ENCODE data around the gene TM4SF1.

Gene TM4SF1

GRCh38 chr3:149396476-149396875 lies 19.0 kb upstream of the TM4SF1 start:
- Histone ChIP-seq H3K4me1 (ENCODE audit: control insufficient read depth in 2 of 2, insufficient read depth in 2 of 2, low read length in 2 of 2) (peaks cover 0 to 6% of the 10 kb centered on the region in 2 donors), H3K36me3 (ENCODE audit: control insufficient read depth in 2 of 2, insufficient read depth in 2 of 2, low read length in 2 of 2) (no peaks in the 10 kb centered on the region), H3K4me3 (ENCODE audit: low read length in 2 of 2) (no peak overlapping the region), H3K27ac (ENCODE audit: low read depth in 2 of 2, low read length in 2 of 2) (no peak overlapping the region), H3K9me3 (ENCODE audit: control insufficient read depth in 2 of 2, low read length in 2 of 2) (no peaks in the 10 kb centered on the region), H3K9ac (ENCODE audit: low read depth in 1 of 2, low read length in 2 of 2) (no peak overlapping the region), H3K27me3 (ENCODE audit: control insufficient read depth in 2 of 2, insufficient read depth in 2 of 2, low read length in 2 of 2) (no peaks in the 10 kb centered on the region)

- Histone ChIP-seq H3K27me3 (ENCODE audit: control insufficient read depth in 2 of 2, insufficient read depth in 2 of 2, low read length in 2 of 2) (no peaks in the 10 kb centered on the region), H3K4me3 (ENCODE audit: low read length in 2 of 2) (no peak overlapping the region), H3K9ac (ENCODE audit: low read depth in 1 of 2, low read length in 2 of 2) (no peak overlapping the region), H3K36me3 (ENCODE audit: control insufficient read depth in 2 of 2, insufficient read depth in 2 of 2, low read length in 2 of 2) (no peaks in the 10 kb centered on the region), H3K9me3 (ENCODE audit: control insufficient read depth in 2 of 2, low read length in 2 of 2) (no peaks in the 10 kb centered on the region), H3K27ac (ENCODE audit: low read depth in 2 of 2, low read length in 2 of 2) (no peak overlapping the region), H3K4me1 (ENCODE audit: control insufficient read depth in 2 of 2, insufficient read depth in 2 of 2, low read length in 2 of 2) (no peaks in the 10 kb centered on the region)
These were observed 17.9 kb upstream of the TM4SF1 start for GRCh38 chr3:149395107-149396089.

GRCh38 chr3:149393345-149394160 lies 16.1 kb upstream of the TM4SF1 start:
- Histone ChIP-seq H3K36me3 (ENCODE audit: control insufficient read depth in 2 of 2, insufficient read depth in 2 of 2, low read length in 2 of 2) (no peaks in the 10 kb centered on the region), H3K9ac (ENCODE audit: low read depth in 1 of 2, low read length in 2 of 2) (no peak overlapping the region), H3K9me3 (ENCODE audit: control insufficient read depth in 2 of 2, low read length in 2 of 2) (no peaks in the 10 kb centered on the region), H3K4me3 (ENCODE audit: low read length in 2 of 2) (no peak overlapping the region), H3K4me1 (ENCODE audit: control insufficient read depth in 2 of 2, insufficient read depth in 2 of 2, low read length in 2 of 2) (peaks cover 0 to under 1% of the 10 kb centered on the region in 2 donors), H3K27me3 (ENCODE audit: control insufficient read depth in 2 of 2, insufficient read depth in 2 of 2, low read length in 2 of 2) (no peaks in the 10 kb centered on the region), H3K27ac (ENCODE audit: low read depth in 2 of 2, low read length in 2 of 2) (no peak overlapping the region)

GRCh38 chr3:149391960-149392359 lies 14.5 kb upstream of the TM4SF1 start:
- Histone ChIP-seq H3K9me3 (ENCODE audit: control insufficient read depth in 2 of 2, low read length in 2 of 2) (no peaks in the 10 kb centered on the region), H3K27ac (ENCODE audit: low read depth in 2 of 2, low read length in 2 of 2) (no peak overlapping the region), H3K36me3 (ENCODE audit: control insufficient read depth in 2 of 2, insufficient read depth in 2 of 2, low read length in 2 of 2) (no peaks in the 10 kb centered on the region), H3K4me3 (ENCODE audit: low read length in 2 of 2) (no peak overlapping the region), H3K4me1 (ENCODE audit: control insufficient read depth in 2 of 2, insufficient read depth in 2 of 2, low read length in 2 of 2) (peaks cover 0 to 2% of the 10 kb centered on the region in 2 donors), H3K9ac (ENCODE audit: low read depth in 1 of 2, low read length in 2 of 2) (no peak overlapping the region), H3K27me3 (ENCODE audit: control insufficient read depth in 2 of 2, insufficient read depth in 2 of 2, low read length in 2 of 2) (no peaks in the 10 kb centered on the region)

- Histone ChIP-seq H3K9ac (ENCODE audit: low read depth in 1 of 2, low read length in 2 of 2) (no peak overlapping the region), H3K9me3 (ENCODE audit: control insufficient read depth in 2 of 2, low read length in 2 of 2) (no peaks in the 10 kb centered on the region), H3K4me1 (ENCODE audit: control insufficient read depth in 2 of 2, insufficient read depth in 2 of 2, low read length in 2 of 2) (peaks cover 0 to 12% of the 10 kb centered on the region in 2 donors), H3K27me3 (ENCODE audit: control insufficient read depth in 2 of 2, insufficient read depth in 2 of 2, low read length in 2 of 2) (no peaks in the 10 kb centered on the region), H3K27ac (ENCODE audit: low read depth in 2 of 2, low read length in 2 of 2) (peak overlapping the region in 1 of 2 donors; percentile 1), H3K36me3 (ENCODE audit: control insufficient read depth in 2 of 2, insufficient read depth in 2 of 2, low read length in 2 of 2) (no peaks in the 10 kb centered on the region), H3K4me3 (ENCODE audit: low read length in 2 of 2) (no peak overlapping the region)
These were observed 13.3 kb upstream of the TM4SF1 start for GRCh38 chr3:149390772-149391212.

- H3K27me3 ChIP-seq (ENCODE audit: control insufficient read depth in 2 of 2, insufficient read depth in 2 of 2, low read length in 2 of 2) = no peaks in the 10 kb centered on the region
- no peak overlapping the region for H3K9ac ChIP-seq (ENCODE audit: low read depth in 1 of 2, low read length in 2 of 2)
- no peak overlapping the region for H3K27ac ChIP-seq (ENCODE audit: low read depth in 2 of 2, low read length in 2 of 2)
- H3K4me3 ChIP-seq (ENCODE audit: low read length in 2 of 2) = no peak overlapping the region
- H3K4me1 ChIP-seq (ENCODE audit: control insufficient read depth in 2 of 2, insufficient read depth in 2 of 2, low read length in 2 of 2) = peaks cover 0 to 12% of the 10 kb centered on the region in 2 donors
- no peaks in the 10 kb centered on the region for H3K36me3 ChIP-seq (ENCODE audit: control insufficient read depth in 2 of 2, insufficient read depth in 2 of 2, low read length in 2 of 2)
- H3K9me3 ChIP-seq (ENCODE audit: control insufficient read depth in 2 of 2, low read length in 2 of 2) = no peaks in the 10 kb centered on the region
These were observed 12.8 kb upstream of the TM4SF1 start for GRCh38 chr3:149390294-149390693.

- no peaks in the 10 kb centered on the region for H3K9me3 ChIP-seq (ENCODE audit: control insufficient read depth in 2 of 2, low read length in 2 of 2)
- peaks cover 0 to 12% of the 10 kb centered on the region in 2 donors for H3K4me1 ChIP-seq (ENCODE audit: control insufficient read depth in 2 of 2, insufficient read depth in 2 of 2, low read length in 2 of 2)
- H3K36me3 ChIP-seq (ENCODE audit: control insufficient read depth in 2 of 2, insufficient read depth in 2 of 2, low read length in 2 of 2) = no peaks in the 10 kb centered on the region
- no peak overlapping the region for H3K27ac ChIP-seq (ENCODE audit: low read depth in 2 of 2, low read length in 2 of 2)
- no peak overlapping the region for H3K4me3 ChIP-seq (ENCODE audit: low read length in 2 of 2)
- H3K9ac ChIP-seq (ENCODE audit: low read depth in 1 of 2, low read length in 2 of 2) = no peak overlapping the region
- H3K27me3 ChIP-seq (ENCODE audit: control insufficient read depth in 2 of 2, insufficient read depth in 2 of 2, low read length in 2 of 2) = no peaks in the 10 kb centered on the region
These were observed 11.3 kb upstream of the TM4SF1 start for GRCh38 chr3:149388531-149389417.

GRCh38 chr3:149388001-149388440 lies 10.6 kb upstream of the TM4SF1 start:
- H3K4me1 ChIP-seq (ENCODE audit: control insufficient read depth in 2 of 2, insufficient read depth in 2 of 2, low read length in 2 of 2) = peaks cover 0 to 12% of the 10 kb centered on the region in 2 donors
- no peaks in the 10 kb centered on the region for H3K9me3 ChIP-seq (ENCODE audit: control insufficient read depth in 2 of 2, low read length in 2 of 2)
- no peak overlapping the region for H3K4me3 ChIP-seq (ENCODE audit: low read length in 2 of 2)
- H3K9ac ChIP-seq (ENCODE audit: low read depth in 1 of 2, low read length in 2 of 2) = no peak overlapping the region
- H3K27ac ChIP-seq (ENCODE audit: low read depth in 2 of 2, low read length in 2 of 2) = no peak overlapping the region
- H3K27me3 ChIP-seq (ENCODE audit: control insufficient read depth in 2 of 2, insufficient read depth in 2 of 2, low read length in 2 of 2) = no peaks in the 10 kb centered on the region
- no peaks in the 10 kb centered on the region for H3K36me3 ChIP-seq (ENCODE audit: control insufficient read depth in 2 of 2, insufficient read depth in 2 of 2, low read length in 2 of 2)

- H3K27ac ChIP-seq (ENCODE audit: low read depth in 2 of 2, low read length in 2 of 2) = peak overlapping the region in 1 of 2 donors; percentile 59
- H3K27me3 ChIP-seq (ENCODE audit: control insufficient read depth in 2 of 2, insufficient read depth in 2 of 2, low read length in 2 of 2) = no peaks in the 10 kb centered on the region
- H3K9me3 ChIP-seq (ENCODE audit: control insufficient read depth in 2 of 2, low read length in 2 of 2) = no peaks in the 10 kb centered on the region
- H3K9ac ChIP-seq (ENCODE audit: low read depth in 1 of 2, low read length in 2 of 2) = no peak overlapping the region
- no peak overlapping the region for H3K4me3 ChIP-seq (ENCODE audit: low read length in 2 of 2)
- H3K4me1 ChIP-seq (ENCODE audit: control insufficient read depth in 2 of 2, insufficient read depth in 2 of 2, low read length in 2 of 2) = peaks cover 0 to 12% of the 10 kb centered on the region in 2 donors
- H3K36me3 ChIP-seq (ENCODE audit: control insufficient read depth in 2 of 2, insufficient read depth in 2 of 2, low read length in 2 of 2) = no peaks in the 10 kb centered on the region
These were observed 8.8 kb upstream of the TM4SF1 start for GRCh38 chr3:149386299-149386606.
